GM21515 (cell line): ENCODE results near the gene CCDC85B.
"Not testable (repeated sequence)": the region's sequence is repeated elsewhere in the genome, so short reads cannot be mapped to it uniquely, and the experiment has no call there.

Source experiments
- ATAC-seq: cut with Tn5 transposase; IDR thresholded peaks from one replicate; pipeline ENCODE4 v1.9.1; 2021; ENCODE audit not compliant: unreplicated experiment

The CCDC85B gene

DNA sequence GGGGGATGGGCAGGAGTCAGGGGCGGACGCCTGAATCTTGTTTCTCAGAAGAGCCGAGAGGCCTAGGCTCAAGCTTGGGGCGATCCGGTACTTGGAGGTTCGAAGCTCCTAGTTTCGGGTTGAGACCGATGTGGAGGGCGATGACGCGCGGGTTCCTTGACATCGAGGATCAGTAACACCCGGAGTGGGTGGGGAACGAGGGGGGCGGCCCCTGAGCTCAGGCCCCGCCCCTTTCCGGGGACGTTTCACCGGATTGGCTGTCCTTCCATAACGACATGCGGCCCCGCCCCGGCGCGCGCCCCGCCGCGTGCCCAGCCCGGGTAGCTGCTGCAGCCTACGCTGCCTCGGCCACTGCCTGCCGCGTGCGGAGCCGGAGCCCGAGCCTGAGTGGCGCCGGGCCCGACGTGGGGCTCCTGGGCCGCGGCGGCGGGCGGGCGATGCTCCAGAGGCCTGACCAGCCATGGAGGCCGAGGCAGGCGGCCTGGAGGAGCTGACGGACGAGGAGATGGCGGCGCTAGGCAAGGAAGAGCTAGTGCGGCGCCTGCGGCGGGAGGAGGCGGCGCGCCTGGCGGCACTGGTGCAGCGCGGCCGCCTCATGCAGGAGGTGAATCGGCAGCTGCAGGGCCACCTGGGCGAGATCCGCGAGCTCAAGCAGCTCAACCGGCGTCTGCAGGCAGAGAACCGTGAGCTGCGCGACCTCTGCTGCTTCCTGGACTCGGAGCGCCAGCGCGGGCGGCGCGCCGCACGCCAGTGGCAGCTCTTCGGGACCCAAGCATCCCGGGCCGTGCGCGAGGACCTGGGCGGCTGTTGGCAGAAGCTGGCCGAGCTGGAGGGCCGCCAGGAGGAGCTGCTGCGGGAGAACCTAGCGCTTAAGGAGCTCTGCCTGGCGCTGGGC lies at the start of gene CCDC85B:
Gene CCDC85B (plus strand): TSS at position 350 of the 895 bp plus-strand sequence. CDS start 111 bp downstream, at position 461.
- peak; percentile 43 for ATAC-seq

GRCh38 chr11:65842144-65842543 lies 48.3 kb upstream of the CCDC85B start:
- ATAC-seq: no peak

DNA sequence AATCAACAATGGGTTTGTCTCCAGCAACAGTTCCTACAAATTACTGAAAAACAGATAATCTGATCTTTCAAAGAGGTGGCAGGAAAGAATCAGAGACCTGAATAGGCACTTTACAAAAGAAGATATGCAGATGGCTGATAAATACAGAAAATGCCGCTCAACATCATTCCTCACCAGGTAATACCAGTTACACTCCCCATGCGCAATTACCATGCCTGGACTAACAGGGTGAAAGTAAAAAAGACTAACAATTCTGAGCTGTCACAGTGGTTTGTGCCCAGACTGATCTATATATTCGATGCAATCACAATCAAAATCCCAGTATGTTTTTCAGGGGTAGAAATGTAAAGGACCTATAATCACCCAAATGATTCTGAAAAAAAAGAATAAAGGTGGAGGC lies 46.7 kb upstream of the CCDC85B start:
- ATAC-seq: no peak

DNA sequence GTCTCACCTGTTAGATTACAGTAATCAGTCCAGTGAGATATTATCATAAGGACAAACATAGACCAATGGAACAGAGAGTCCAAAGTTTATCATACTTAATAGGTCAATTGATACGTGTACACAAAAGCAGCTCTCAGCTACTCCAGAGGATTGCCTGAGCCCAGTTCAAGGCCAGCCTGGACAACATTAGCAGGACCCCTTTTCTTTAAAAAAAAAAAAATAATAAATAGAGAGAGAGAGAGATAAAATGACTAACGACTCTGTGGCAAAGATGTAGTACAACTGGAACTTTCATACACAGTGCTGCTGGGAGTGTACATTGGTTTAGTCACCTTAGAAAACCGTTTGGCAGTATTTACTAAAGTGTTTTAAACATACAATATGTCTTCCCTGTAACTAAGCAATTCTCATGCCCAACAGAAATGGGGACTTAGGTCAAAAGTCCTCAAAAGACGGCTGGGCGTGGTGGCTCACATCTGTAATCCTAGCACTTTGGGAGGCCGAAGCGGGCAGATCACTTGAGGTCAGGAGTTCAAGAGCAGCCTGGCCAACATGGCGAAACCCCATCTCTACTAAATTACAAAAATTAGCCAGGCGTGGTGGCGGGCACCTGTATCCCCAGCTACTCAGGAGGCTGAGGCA lies 46.1 kb upstream of the CCDC85B start:
- ATAC-seq: no peak

GRCh38 chr11:65847746-65848145 lies 42.7 kb upstream of the CCDC85B start:
- no peak for ATAC-seq

- not testable (repeated sequence) for ATAC-seq
Observed at GRCh38 chr11:65848693-65849092, 41.8 kb upstream of the CCDC85B start.

GRCh38 chr11:65849366-65849765 lies 41.1 kb upstream of the CCDC85B start:
- ATAC-seq: no peak

- no peak for ATAC-seq
Observed at GRCh38 chr11:65849771-65850216, 40.7 kb upstream of the CCDC85B start.

DNA sequence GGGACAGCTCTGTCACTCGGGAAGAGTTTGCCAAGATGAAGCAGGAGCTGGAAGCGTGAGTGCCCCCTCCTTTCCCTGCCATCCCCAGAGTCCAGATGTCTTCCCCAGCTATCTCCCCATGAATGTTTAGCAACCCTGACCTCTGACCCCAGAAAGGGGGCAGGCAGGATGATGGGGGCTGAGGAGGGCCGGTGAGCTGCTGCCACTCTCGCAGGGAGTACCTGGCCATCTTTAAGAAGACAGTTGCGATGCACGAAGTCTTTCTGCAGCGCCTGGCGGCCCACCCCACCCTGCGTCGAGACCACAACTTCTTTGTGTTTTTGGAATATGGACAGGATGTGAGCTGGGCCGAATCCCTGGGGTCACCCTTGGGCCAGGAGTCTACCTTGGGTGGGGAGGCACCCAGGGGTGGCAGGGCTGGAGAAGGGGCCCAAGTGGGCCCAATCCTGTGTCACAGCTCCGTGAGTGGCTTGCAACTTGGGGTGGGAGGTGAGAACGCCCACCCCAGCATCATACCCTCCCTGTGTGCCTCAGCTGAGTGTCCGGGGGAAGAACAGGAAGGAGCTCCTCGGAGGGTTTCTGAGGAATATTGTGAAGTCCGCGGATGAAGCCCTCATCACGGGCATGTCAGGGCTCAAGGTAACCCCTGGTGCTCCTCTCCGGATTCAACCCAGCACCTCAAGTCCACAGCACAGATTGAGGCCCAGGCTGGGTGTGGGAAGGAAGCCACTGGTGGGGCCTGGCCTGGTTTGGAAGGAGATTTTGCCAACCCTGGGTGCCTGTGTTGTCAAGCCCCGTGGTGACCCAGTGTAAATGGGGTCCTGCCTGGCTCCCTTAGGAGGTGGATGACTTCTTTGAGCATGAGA lies 40.0 kb upstream of the CCDC85B start:
- no peak for ATAC-seq

GRCh38 chr11:65851083-65851579 lies 39.3 kb upstream of the CCDC85B start:
- ATAC-seq: no peak

- no peak for ATAC-seq
Observed at GRCh38 chr11:65851811-65852507, 38.5 kb upstream of the CCDC85B start.

GRCh38 chr11:65852508-65853245 lies 37.8 kb upstream of the CCDC85B start:
- no peak for ATAC-seq

- ATAC-seq: no peak
Observed at GRCh38 chr11:65853246-65853979, 37.1 kb upstream of the CCDC85B start.

DNA sequence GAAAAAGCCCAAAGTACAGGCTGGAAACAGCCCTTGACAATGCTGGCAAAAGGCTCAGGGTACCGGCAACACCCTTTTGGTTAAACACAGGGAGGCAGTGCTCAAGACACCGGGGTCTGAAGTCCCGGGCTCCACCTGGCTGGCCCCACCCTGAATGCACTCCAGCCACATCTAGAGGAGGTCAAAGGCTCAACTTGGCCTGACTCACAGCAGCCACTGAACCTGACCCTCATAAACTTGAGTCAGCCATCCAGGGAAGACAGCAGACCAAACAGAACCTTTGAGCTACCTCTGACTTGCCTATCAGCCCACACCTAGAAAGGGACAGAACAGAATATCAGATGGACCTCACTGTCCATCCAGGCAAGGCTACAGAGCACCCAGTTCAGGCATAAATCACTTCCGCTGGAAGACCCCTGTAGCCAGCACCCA lies 36.3 kb upstream of the CCDC85B start:
- ATAC-seq: no peak

DNA sequence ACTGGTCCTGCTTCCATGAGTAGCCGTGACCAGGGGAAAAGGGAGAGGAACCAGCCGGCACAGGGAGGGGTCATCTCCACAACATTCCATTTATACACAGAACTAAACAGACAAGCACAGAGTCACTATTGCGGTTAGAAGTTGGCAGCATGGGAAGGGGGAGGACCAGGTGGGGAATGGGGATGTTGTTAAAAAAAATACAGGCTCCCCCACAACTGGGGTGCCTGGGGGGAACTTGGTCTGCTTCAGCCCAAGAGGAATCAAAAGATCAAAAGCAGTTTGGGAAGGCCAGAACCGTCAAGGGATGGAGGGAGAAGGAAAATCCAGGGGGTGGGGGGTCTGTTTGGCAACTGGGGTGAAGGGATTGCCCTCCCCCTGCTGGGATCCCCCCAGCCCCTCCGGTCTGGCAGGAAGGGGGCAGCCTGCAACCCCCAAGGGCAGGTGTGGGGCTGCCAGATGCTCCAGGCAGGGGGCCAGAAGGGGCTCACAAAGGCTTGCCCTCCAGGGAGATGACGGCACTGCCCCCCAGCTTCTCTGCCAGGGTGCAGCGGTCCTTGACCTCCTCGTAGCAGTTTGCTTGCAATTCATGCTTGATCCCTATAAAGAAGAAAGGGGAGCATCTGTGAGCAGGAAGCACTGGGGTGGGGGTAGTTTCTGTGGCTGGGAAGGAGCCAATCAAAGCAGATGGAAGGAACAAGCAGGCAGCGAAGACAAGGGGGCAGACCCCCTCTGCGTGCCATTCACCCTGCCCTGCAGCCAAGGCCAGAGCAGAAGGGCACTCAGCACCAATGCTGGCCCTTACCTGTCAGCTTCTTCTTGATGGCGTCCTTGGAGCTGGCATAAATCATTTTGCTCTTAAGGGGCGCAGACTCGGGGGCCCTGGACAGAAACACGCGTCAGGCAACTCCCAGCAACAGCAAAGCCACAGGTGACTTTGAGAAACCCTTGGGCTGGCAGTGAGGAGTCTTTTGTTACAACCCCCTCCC lies 35.3 kb upstream of the CCDC85B start:
- ATAC-seq: no peak

- no peak for ATAC-seq
Observed at GRCh38 chr11:65855927-65856363, 34.5 kb upstream of the CCDC85B start.

DNA sequence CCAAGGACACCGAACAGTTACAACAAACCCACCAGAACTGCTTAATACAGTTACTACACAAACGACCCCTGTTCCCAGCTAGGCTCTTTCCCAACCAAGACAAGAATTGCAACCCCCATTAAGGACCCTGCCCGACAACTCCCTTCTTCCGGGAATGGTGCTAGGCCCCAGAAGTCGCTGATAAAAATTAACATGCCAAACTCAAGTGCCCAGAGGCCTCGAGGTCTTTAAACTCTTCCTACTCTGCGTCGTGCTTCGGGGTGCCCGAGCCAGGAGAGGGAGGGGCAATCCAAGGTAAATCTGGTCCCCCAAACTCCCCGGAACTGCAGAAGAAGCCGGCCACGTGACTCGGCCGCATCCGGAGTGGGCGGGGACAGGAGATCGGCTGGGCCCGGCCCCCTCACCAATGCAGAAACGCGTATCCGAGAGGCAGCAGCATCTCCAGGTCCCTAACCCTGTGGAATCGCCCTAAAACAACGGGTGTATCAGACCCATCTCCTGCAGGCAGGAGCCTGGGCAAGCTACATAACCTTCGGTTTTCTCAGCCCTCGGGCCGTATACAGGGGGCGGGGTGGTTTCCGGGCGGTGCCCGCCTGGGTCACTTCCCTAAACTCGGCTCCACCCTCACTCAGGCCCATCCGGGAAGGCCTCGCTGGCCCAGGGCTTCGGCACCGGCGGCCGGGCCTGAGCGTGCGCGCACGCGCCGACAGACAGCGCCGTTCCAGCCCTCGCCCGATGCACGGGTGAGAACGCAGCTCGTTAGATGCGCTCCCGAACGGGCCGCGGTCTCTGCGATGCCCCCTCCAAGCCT lies 33.6 kb upstream of the CCDC85B start:
- no peak for ATAC-seq
